ENCODE measurements around the gene SDR42E1.

SDR42E1 gene

GRCh38 chr16:82050506-82050905, 39.2 kb upstream of the SDR42E1 start:
- Histone ChIP-seq H2BK5ac (ENCODE audit: low read length) (no peak overlapping the region), H3K9me3 (replicated peaks in 1 of 2; ENCODE audit: control insufficient read depth in 2 of 2, insufficient read depth in 1 of 2, low read depth in 1 of 2, low read length in 2 of 2) (no peaks in the 10 kb centered on the region), H3K4me1 (ENCODE audit: control insufficient read depth in 2 of 2, insufficient read depth in 1 of 2, low read depth in 1 of 2, low read length in 2 of 2) (peaks cover 0 to 7% of the 10 kb centered on the region in 2 donors), H3K27me3 (ENCODE audit: control insufficient read depth in 3 of 3, insufficient read depth in 3 of 3, low read depth in 1 of 3, low read length in 3 of 3) (no peaks in the 10 kb centered on the region), H3K79me1 (ENCODE audit: low read depth, low read length) (no peaks in the 10 kb centered on the region), H3K14ac (ENCODE audit: low read length) (no peak overlapping the region), H3K4me3 (ENCODE audit: low read length in 2 of 2) (no peak overlapping the region), H4K8ac (ENCODE audit: low read depth, low read length) (no peak overlapping the region), H2BK12ac (ENCODE audit: low read length) (no peak overlapping the region), H2AFZ (ENCODE audit: low read length) (no peak overlapping the region), H3K27ac (replicated peaks; ENCODE audit: low read length) (no peak overlapping the region), H3K4me2 (ENCODE audit: insufficient read depth, low read length, poor library complexity, severe bottlenecking) (no peak overlapping the region), H3K9ac (ENCODE audit: low read depth, low read length, poor library complexity) (no peak overlapping the region), H3K23ac (ENCODE audit: low read depth, low read length, poor library complexity) (no peak overlapping the region), H3K36me3 (replicated peaks in 1 of 2; ENCODE audit: control insufficient read depth in 2 of 2, insufficient read depth in 2 of 2, low read length in 2 of 2) (no peaks in the 10 kb centered on the region), H2BK15ac (ENCODE audit: low read length) (no peak overlapping the region), H3K18ac (ENCODE audit: low read length) (no peak overlapping the region), H2AK5ac (ENCODE audit: low read depth, low read length) (no peak overlapping the region), H2BK120ac (ENCODE audit: low read depth, low read length) (no peak overlapping the region), H3K4ac (ENCODE audit: low read length) (no peak overlapping the region), H4K91ac (ENCODE audit: low read depth, low read length, poor library complexity) (no peak overlapping the region)
- no peak for DNase-seq (ENCODE audit: low spot score)
- WGBS, 2 donors (ENCODE audit: extremely low coverage in 2 of 2, insufficient read length in 2 of 2, insufficient replicate concordance in 1 of 2), result no CpG with 5 or more reads among the region's 3 CpGs

GRCh38 chr16:82049484-82049883, 38.2 kb upstream of the SDR42E1 start:
- no CpG with 5 or more reads among the region's 1 CpG for WGBS, 2 donors (ENCODE audit: extremely low coverage in 2 of 2, insufficient read length in 2 of 2, insufficient replicate concordance in 1 of 2)
- H3K27ac ChIP-seq (replicated peaks; ENCODE audit: low read length), result no peak overlapping the region
- no peaks in the 10 kb centered on the region for H3K36me3 ChIP-seq (replicated peaks in 1 of 2; ENCODE audit: control insufficient read depth in 2 of 2, insufficient read depth in 2 of 2, low read length in 2 of 2)
- no peak overlapping the region for H4K91ac ChIP-seq (ENCODE audit: low read depth, low read length, poor library complexity)
- no peak overlapping the region for H3K23ac ChIP-seq (ENCODE audit: low read depth, low read length, poor library complexity)
- peaks cover 0 to 8% of the 10 kb centered on the region in 2 donors for H3K4me1 ChIP-seq (ENCODE audit: control insufficient read depth in 2 of 2, insufficient read depth in 1 of 2, low read depth in 1 of 2, low read length in 2 of 2)
- H3K79me1 ChIP-seq (ENCODE audit: low read depth, low read length), result no peaks in the 10 kb centered on the region
- H4K8ac ChIP-seq (ENCODE audit: low read depth, low read length), result no peak overlapping the region
- H2BK12ac ChIP-seq (ENCODE audit: low read length), result no peak overlapping the region
- H3K9me3 ChIP-seq (replicated peaks in 1 of 2; ENCODE audit: control insufficient read depth in 2 of 2, insufficient read depth in 1 of 2, low read depth in 1 of 2, low read length in 2 of 2), result no peaks in the 10 kb centered on the region
- no peaks in the 10 kb centered on the region for H3K27me3 ChIP-seq (ENCODE audit: control insufficient read depth in 3 of 3, insufficient read depth in 3 of 3, low read depth in 1 of 3, low read length in 3 of 3)
- H2BK5ac ChIP-seq (ENCODE audit: low read length), result no peak overlapping the region
- no peak overlapping the region for H2AFZ ChIP-seq (ENCODE audit: low read length)
- no peak overlapping the region for H3K4me2 ChIP-seq (ENCODE audit: insufficient read depth, low read length, poor library complexity, severe bottlenecking)
- H2BK120ac ChIP-seq (ENCODE audit: low read depth, low read length), result no peak overlapping the region
- H2AK5ac ChIP-seq (ENCODE audit: low read depth, low read length), result no peak overlapping the region
- H2BK15ac ChIP-seq (ENCODE audit: low read length), result no peak overlapping the region
- no peak overlapping the region for H3K14ac ChIP-seq (ENCODE audit: low read length)
- H3K4me3 ChIP-seq (ENCODE audit: low read length in 2 of 2), result no peak overlapping the region
- H3K9ac ChIP-seq (ENCODE audit: low read depth, low read length, poor library complexity), result no peak overlapping the region
- H3K18ac ChIP-seq (ENCODE audit: low read length), result no peak overlapping the region
- no peak for DNase-seq (ENCODE audit: low spot score)
- no peak overlapping the region for H3K4ac ChIP-seq (ENCODE audit: low read length)

- no peak overlapping the region for H3K18ac ChIP-seq (ENCODE audit: low read length)
- no peak overlapping the region for H4K91ac ChIP-seq (ENCODE audit: low read depth, low read length, poor library complexity)
Measured at GRCh38 chr16:82047787-82048186, 36.5 kb upstream of the SDR42E1 start.

GRCh38 chr16:82047374-82047773, 36.1 kb upstream of the SDR42E1 start:
- H3K4me1 ChIP-seq (ENCODE audit: control insufficient read depth in 2 of 2, insufficient read depth in 1 of 2, low read depth in 1 of 2, low read length in 2 of 2), result peaks cover 0 to 12% of the 10 kb centered on the region in 2 donors
- H3K4ac ChIP-seq (ENCODE audit: low read length), result no peak overlapping the region
- H3K9me3 ChIP-seq (replicated peaks in 1 of 2; ENCODE audit: control insufficient read depth in 2 of 2, insufficient read depth in 1 of 2, low read depth in 1 of 2, low read length in 2 of 2), result no peaks in the 10 kb centered on the region
- no peak overlapping the region for H3K9ac ChIP-seq (ENCODE audit: low read depth, low read length, poor library complexity)
- no peak overlapping the region for H3K27ac ChIP-seq (replicated peaks; ENCODE audit: low read length)
- no peak overlapping the region for H2BK5ac ChIP-seq (ENCODE audit: low read length)
- H3K79me1 ChIP-seq (ENCODE audit: low read depth, low read length), result no peaks in the 10 kb centered on the region
- H4K91ac ChIP-seq (ENCODE audit: low read depth, low read length, poor library complexity), result no peak overlapping the region
- H2BK12ac ChIP-seq (ENCODE audit: low read length), result no peak overlapping the region
- DNase-seq (ENCODE audit: low spot score), result no peak
- H2BK15ac ChIP-seq (ENCODE audit: low read length), result no peak overlapping the region
- no peak overlapping the region for H3K4me2 ChIP-seq (ENCODE audit: insufficient read depth, low read length, poor library complexity, severe bottlenecking)
- H3K4me3 ChIP-seq (ENCODE audit: low read length in 2 of 2), result no peak overlapping the region
- no peak overlapping the region for H2AFZ ChIP-seq (ENCODE audit: low read length)
- H2BK120ac ChIP-seq (ENCODE audit: low read depth, low read length), result no peak overlapping the region
- H3K36me3 ChIP-seq (replicated peaks in 1 of 2; ENCODE audit: control insufficient read depth in 2 of 2, insufficient read depth in 2 of 2, low read length in 2 of 2), result no peaks in the 10 kb centered on the region
- H3K27me3 ChIP-seq (ENCODE audit: control insufficient read depth in 3 of 3, insufficient read depth in 3 of 3, low read depth in 1 of 3, low read length in 3 of 3), result no peaks in the 10 kb centered on the region
- H2AK5ac ChIP-seq (ENCODE audit: low read depth, low read length), result no peak overlapping the region
- H4K8ac ChIP-seq (ENCODE audit: low read depth, low read length), result no peak overlapping the region
- no peak overlapping the region for H3K18ac ChIP-seq (ENCODE audit: low read length)
- no CpG with 5 or more reads among the region's 2 CpGs for WGBS, 2 donors (ENCODE audit: extremely low coverage in 2 of 2, insufficient read length in 2 of 2, insufficient replicate concordance in 1 of 2)
- no peak overlapping the region for H3K14ac ChIP-seq (ENCODE audit: low read length)
- no peak overlapping the region for H3K23ac ChIP-seq (ENCODE audit: low read depth, low read length, poor library complexity)

More at GRCh38 chr16:82047787-82048186, 36.5 kb upstream of the SDR42E1 start:
- no peak overlapping the region for H2AFZ ChIP-seq (ENCODE audit: low read length)
- no peaks in the 10 kb centered on the region for H3K27me3 ChIP-seq (ENCODE audit: control insufficient read depth in 3 of 3, insufficient read depth in 3 of 3, low read depth in 1 of 3, low read length in 3 of 3)
- no peak overlapping the region for H2BK12ac ChIP-seq (ENCODE audit: low read length)
- no peak overlapping the region for H2BK5ac ChIP-seq (ENCODE audit: low read length)
- no peak overlapping the region for H3K4ac ChIP-seq (ENCODE audit: low read length)
- no peak overlapping the region for H3K4me3 ChIP-seq (ENCODE audit: low read length in 2 of 2)
- H2AK5ac ChIP-seq (ENCODE audit: low read depth, low read length), result no peak overlapping the region
- peaks cover 0 to 12% of the 10 kb centered on the region in 2 donors for H3K4me1 ChIP-seq (ENCODE audit: control insufficient read depth in 2 of 2, insufficient read depth in 1 of 2, low read depth in 1 of 2, low read length in 2 of 2)
- WGBS, 2 donors (ENCODE audit: extremely low coverage in 2 of 2, insufficient read length in 2 of 2, insufficient replicate concordance in 1 of 2), result no CpG with 5 or more reads among the region's 2 CpGs
- no peak overlapping the region for H2BK15ac ChIP-seq (ENCODE audit: low read length)
- no peaks in the 10 kb centered on the region for H3K36me3 ChIP-seq (replicated peaks in 1 of 2; ENCODE audit: control insufficient read depth in 2 of 2, insufficient read depth in 2 of 2, low read length in 2 of 2)
- H3K4me2 ChIP-seq (ENCODE audit: insufficient read depth, low read length, poor library complexity, severe bottlenecking), result no peak overlapping the region
- H4K8ac ChIP-seq (ENCODE audit: low read depth, low read length), result no peak overlapping the region
- no peaks in the 10 kb centered on the region for H3K9me3 ChIP-seq (replicated peaks in 1 of 2; ENCODE audit: control insufficient read depth in 2 of 2, insufficient read depth in 1 of 2, low read depth in 1 of 2, low read length in 2 of 2)
- no peak for DNase-seq (ENCODE audit: low spot score)
- no peak overlapping the region for H2BK120ac ChIP-seq (ENCODE audit: low read depth, low read length)
- no peak overlapping the region for H3K27ac ChIP-seq (replicated peaks; ENCODE audit: low read length)
- no peak overlapping the region for H3K23ac ChIP-seq (ENCODE audit: low read depth, low read length, poor library complexity)
- H3K9ac ChIP-seq (ENCODE audit: low read depth, low read length, poor library complexity), result no peak overlapping the region
- H3K14ac ChIP-seq (ENCODE audit: low read length), result no peak overlapping the region
- H3K79me1 ChIP-seq (ENCODE audit: low read depth, low read length), result no peaks in the 10 kb centered on the region
